GM23338 (cell line): ENCODE data around the gene CHSY1. TPM values are rescaled to one million over a fixed set of nuclear protein-coding genes. Genes with fewer than 3 reads are reported as not detected.

Experiments
- ATAC-seq: fragments of 200-7000 bp; cut with Tn5 transposase; 3 replicates; pipeline ENCODE4 v1.9.1; 2020
- DNase-seq: peaks from one replicate; pipeline ENCODE4 v3.0.0-alpha.2; 2015; ENCODE audit warnings: low spot score
- H2AFZ ChIP-seq: fragments of 200-600 bp; sonication (generic); 2 replicates; pipeline ENCODE4 v1.8.0; 2016; ENCODE audit warnings: antibody characterized with exemption, mild to moderate bottlenecking, moderate library complexity
- H3F3A ChIP-seq: fragments of 200-600 bp; sonication (generic); replicated peaks from 2 replicates; pipeline ENCODE4 v1.8.0; 2017; ENCODE audit warnings: antibody characterized with exemption, mixed run types, low read depth
- H3K27ac ChIP-seq: fragments of 200-600 bp; sonication (generic); 2 replicates; pipeline ENCODE4 v1.6.1; 2016; ENCODE audit warnings: low read depth
- H3K27me3 ChIP-seq: fragments of 200-600 bp; sonication (generic); 2 replicates; pipeline ENCODE4 v1.8.0; 2016; ENCODE audit warnings: mild to moderate bottlenecking, mixed run types, moderate library complexity; ENCODE audit not compliant: insufficient read depth
- H3K36me3 ChIP-seq: fragments of 200-600 bp; sonication (generic); 2 replicates; pipeline ENCODE4 v1.8.0; 2016; ENCODE audit warnings: mild to moderate bottlenecking; ENCODE audit not compliant: insufficient read depth
- H3K4me1 ChIP-seq: fragments of 200-600 bp; sonication (generic); 2 replicates; pipeline ENCODE4 v1.8.0; 2016; ENCODE audit warnings: mild to moderate bottlenecking, moderate library complexity; ENCODE audit not compliant: insufficient read depth
- H3K4me2 ChIP-seq: fragments of 200-600 bp; sonication (generic); 2 replicates; pipeline ENCODE4 v1.7.1; 2017; ENCODE audit warnings: mixed run types
- H3K4me3 ChIP-seq: fragments of 200-600 bp; sonication (generic); 2 replicates; pipeline ENCODE4 v1.6.1; 2016; ENCODE audit warnings: mixed run types
- H3K79me2 ChIP-seq: fragments of 200-600 bp; sonication (generic); replicated peaks from 2 replicates; pipeline ENCODE4 v1.8.0; 2017; ENCODE audit warnings: mild to moderate bottlenecking; ENCODE audit not compliant: insufficient read depth
- H3K9me2 ChIP-seq: fragments of 200-600 bp; sonication (generic); 2 replicates; pipeline ENCODE4 v1.8.0; 2017; ENCODE audit not compliant: insufficient read depth
- H4K20me1 ChIP-seq: fragments of 200-600 bp; sonication (generic); replicated peaks from 2 replicates; pipeline ENCODE4 v1.8.0; 2017; ENCODE audit warnings: mild to moderate bottlenecking; ENCODE audit not compliant: insufficient read depth
- H3K27ac Mint-ChIP-seq: 2 replicates; pipeline ENCODE4 v1.8.0; 2020; ENCODE audit warnings: inconsistent platforms, mild to moderate bottlenecking, moderate library complexity, mixed read lengths
- H3K27me3 Mint-ChIP-seq: 3 replicates; pipeline ENCODE4 v1.8.0; 2022; ENCODE audit warnings: low read depth, mild to moderate bottlenecking, moderate library complexity, mixed read lengths, inconsistent platforms; ENCODE audit not compliant: insufficient read depth, poor library complexity
- H3K36me3 Mint-ChIP-seq: 3 replicates; pipeline ENCODE4 v1.8.0; 2021; ENCODE audit warnings: low read depth, mild to moderate bottlenecking, inconsistent platforms, moderate library complexity, mixed read lengths
- H3K4me1 Mint-ChIP-seq: 3 replicates; pipeline ENCODE4 v1.8.0; 2020; ENCODE audit warnings: mild to moderate bottlenecking, inconsistent platforms, mixed read lengths
- H3K4me3 Mint-ChIP-seq: 3 replicates; pipeline ENCODE4 v1.8.0; 2021; ENCODE audit warnings: moderate library complexity, mild to moderate bottlenecking, inconsistent platforms, mixed read lengths
- H3K9me3 Mint-ChIP-seq: 3 replicates; pipeline ENCODE4 v1.8.0; 2020; ENCODE audit warnings: moderate library complexity, mild to moderate bottlenecking, inconsistent platforms, mixed read lengths
- CREB1 ChIP-seq: fragments of 250-450 bp; sonication (Bioruptor Pico); IDR thresholded peaks from 2 replicates; pipeline ENCODE4 v1.5.0; 2020; ENCODE audit warnings: low read depth, mild to moderate bottlenecking, moderate library complexity
- CTCF ChIP-seq, 2 experiments: fragments of 200-600 bp in 1 of 2; sonication (generic) in 1 of 2; conservative IDR thresholded peaks; 2 replicates each; pipeline versions ENCODE4 v1.5.1 to v1.6.1; 2016 to 2017; ENCODE audit warnings: antibody characterized with exemption in 2 of 2, low read depth in 2 of 2, mild to moderate bottlenecking in 2 of 2, moderate library complexity in 1 of 2
- EZH2phosphoT487 ChIP-seq: fragments of 200-600 bp; sonication (generic); IDR thresholded peaks from one replicate; pipeline ENCODE4 v1.8.1; 2018; ENCODE audit warnings: antibody characterized with exemption; ENCODE audit not compliant: unreplicated experiment
- JUNB ChIP-seq: IDR thresholded peaks from one replicate; pipeline ENCODE4 v1.6.1; 2016; ENCODE audit warnings: antibody characterized with exemption; ENCODE audit not compliant: unreplicated experiment
- NANOG ChIP-seq: IDR thresholded peaks from 2 replicates; pipeline ENCODE4 v1.6.1; 2016; ENCODE audit warnings: antibody characterized with exemption, borderline replicate concordance
- POLR2AphosphoS5 ChIP-seq: IDR thresholded peaks from 2 replicates; pipeline ENCODE4 v1.6.1; 2016; ENCODE audit warnings: antibody characterized with exemption, low read depth
- REST ChIP-seq: IDR thresholded peaks from one replicate; pipeline ENCODE4 v1.6.1; 2018; ENCODE audit warnings: antibody characterized with exemption; ENCODE audit not compliant: unreplicated experiment
- ZNF114 ChIP-seq: fragments of 250-450 bp; sonication (Bioruptor Pico); IDR thresholded peaks from 2 replicates; pipeline ENCODE4 v1.5.0; 2020; ENCODE audit warnings: mild to moderate bottlenecking, moderate library complexity
- ZNF331 ChIP-seq: fragments of 250-450 bp; sonication (Bioruptor Pico); IDR thresholded peaks from 2 replicates; pipeline ENCODE4 v1.5.0; 2020; ENCODE audit warnings: low read depth, mild to moderate bottlenecking, moderate library complexity
- polyA plus RNA-seq: library from polyadenylated mRNA; unstranded; fragments of >200 nt; fragmentation: Nextera tagmentation; extraction: Ambion mirVana; gene quantifications from 2 replicates; pipeline ENCODE4 v1.2.1, GENCODE V29; 2016
- total RNA-seq: library from RNA; depleted of rRNA; stranded (reverse); fragments of >200 nt; shearing (Covaris generic); gene quantifications from 2 replicates; pipeline ENCODE4 v1.2.3, GENCODE V29; 2014

Gene CHSY1
- total and polyA plus RNA-seq, 2 experiments from 2014 or later: 9.8 to 47.7 TPM

DNA sequence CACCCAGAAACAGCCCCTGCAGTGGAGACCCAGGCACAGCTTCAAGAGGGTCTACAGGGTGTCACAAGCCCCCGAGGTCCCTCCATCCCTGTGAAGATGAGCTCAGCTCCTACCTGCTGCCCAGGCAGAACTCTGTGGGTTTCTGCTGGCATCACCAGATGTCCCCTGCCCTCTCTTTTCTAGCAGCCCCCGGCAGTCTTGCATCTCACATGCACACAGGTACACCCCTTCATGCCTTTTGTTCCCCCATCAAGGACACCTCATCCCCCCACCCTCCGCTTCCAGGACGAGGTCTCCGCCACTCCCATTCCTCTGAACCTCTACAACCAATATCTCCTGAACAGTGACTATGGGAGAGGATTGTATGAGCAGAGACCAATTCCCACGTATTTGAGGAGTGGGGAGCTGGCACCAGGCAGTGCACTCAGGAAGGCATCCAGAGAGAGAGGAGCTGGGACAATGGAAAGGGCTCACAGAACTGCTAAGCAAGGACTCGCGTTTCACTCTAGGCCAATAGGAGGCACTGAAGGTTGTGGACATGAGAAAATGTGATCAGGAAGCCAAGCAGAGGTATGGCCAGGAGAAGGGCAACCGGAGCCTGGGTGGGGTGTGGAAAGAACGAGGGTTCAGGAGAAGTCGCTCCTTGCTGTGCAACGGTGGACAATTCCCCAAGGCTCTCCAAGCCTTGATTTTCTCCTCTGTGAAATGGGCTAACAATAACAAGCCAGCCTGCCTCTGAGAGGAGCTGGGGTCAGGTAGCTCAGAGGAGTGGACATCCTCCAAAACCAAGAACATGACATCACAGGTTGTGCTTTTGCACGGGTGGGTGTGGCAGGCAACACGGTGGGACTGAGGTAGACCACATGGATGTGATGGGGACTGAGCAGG is 115.2 kb downstream of the CHSY1 start:
- Histone ChIP-seq H3K27ac (no peak overlapping the region), H3K9me2 (no peaks in the 10 kb centered on the region), H3K4me2 (no peak overlapping the region), H3F3A (no peaks in the 10 kb centered on the region), H3K4me1 (peaks cover 2% of the 10 kb centered on the region; the same call in 1 of the 2 replicates), H3K79me2 (no peaks in the 10 kb centered on the region), H4K20me1 (no peaks in the 10 kb centered on the region; the same call in 1 of the 2 replicates), H3K27me3 (peaks cover 6% of the 10 kb centered on the region), H3K36me3 (no peaks in the 10 kb centered on the region), H2AFZ (no peak overlapping the region), H3K4me3 (no peak overlapping the region)
- no peak for TF ChIP-seq EZH2phosphoT487
- peak; percentile 8 to 45; a peak in 2 of 4 replicates for TF ChIP-seq CTCF (conservative IDR thresholded peaks at IDR 0.05; ENCODE audit: low read depth in 2 of 2)
- Mint-ChIP-seq H3K27me3 (peaks cover 20% of the 10 kb centered on the region), H3K9me3 (peaks cover 5% of the 10 kb centered on the region), H3K27ac (no peak overlapping the region), H3K4me3 (no peak overlapping the region; the same call in 2 of the 3 replicates), H3K36me3 (no peaks in the 10 kb centered on the region), H3K4me1 (peaks cover 24% of the 10 kb centered on the region)
- ATAC-seq (peak; percentile 20), DNase-seq (no peak)

DNA sequence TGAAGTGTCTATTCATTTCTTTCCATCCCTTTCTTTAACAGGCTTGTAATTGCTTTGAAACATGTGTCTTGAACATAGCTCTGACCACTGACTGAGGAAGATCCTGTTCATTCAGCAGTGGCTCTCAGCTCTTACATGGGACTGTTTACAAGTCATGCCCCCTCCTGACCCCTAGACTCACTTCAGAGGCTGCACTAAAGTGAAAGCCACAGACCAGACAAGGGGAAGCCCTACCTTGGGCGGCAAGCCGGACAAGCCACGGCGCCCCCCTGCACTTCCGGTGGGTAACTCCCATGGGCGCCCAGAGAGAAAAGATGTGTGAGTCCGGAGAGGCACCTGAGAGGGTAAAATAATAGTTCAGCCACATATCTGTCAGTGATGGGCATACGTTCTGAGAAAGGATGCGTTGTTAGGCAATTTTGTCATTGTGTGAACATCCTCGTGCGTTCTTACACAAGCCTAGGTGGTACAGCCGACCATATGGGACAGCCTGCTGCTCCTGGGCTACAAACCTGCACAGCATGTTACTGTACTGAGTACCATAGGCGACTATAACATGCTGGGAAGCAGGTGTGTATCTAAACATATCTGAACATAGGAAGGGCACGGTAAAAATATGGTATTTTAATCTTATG is 116.2 kb downstream of the CHSY1 start:
- Histone ChIP-seq H4K20me1 (no peaks in the 10 kb centered on the region; the same call in 1 of the 2 replicates), H3K4me3 (no peak overlapping the region), H3K4me1 (peaks cover 7% of the 10 kb centered on the region; the same call in 1 of the 2 replicates), H3K9me2 (no peaks in the 10 kb centered on the region), H3K4me2 (no peak overlapping the region), H3K27ac (no peak overlapping the region), H3K79me2 (no peaks in the 10 kb centered on the region), H3K36me3 (no peaks in the 10 kb centered on the region), H3F3A (no peaks in the 10 kb centered on the region), H2AFZ (no peak overlapping the region), H3K27me3 (peaks cover 16% of the 10 kb centered on the region)
- peaks cover 5% of the 10 kb centered on the region for H3K9me3 Mint-ChIP-seq
- DNase-seq (no peak), ATAC-seq (no peak)
- H3K4me3 Mint-ChIP-seq: no peak overlapping the region; the same call in 2 of the 3 replicates
- no peaks in the 10 kb centered on the region for H3K36me3 Mint-ChIP-seq
- H3K27me3 Mint-ChIP-seq: peaks cover 26% of the 10 kb centered on the region
- H3K4me1 Mint-ChIP-seq: peaks cover 32% of the 10 kb centered on the region
- no peak overlapping the region; the same call in 1 of the 2 replicates for H3K27ac Mint-ChIP-seq
- no peak for TF ChIP-seq JUNB
- TF ChIP-seq CREB1 (CRISPR knock-in tag): no peak
- TF ChIP-seq ZNF114 (CRISPR knock-in tag): no peak
- no peak for TF ChIP-seq ZNF331 (CRISPR knock-in tag)
- no peak for TF ChIP-seq REST
- TF ChIP-seq POLR2AphosphoS5: no peak
- TF ChIP-seq NANOG: no peak
- TF ChIP-seq CTCF (conservative IDR thresholded peaks at IDR 0.05; ENCODE audit: low read depth in 2 of 2): no peak
